Panc1 (cell line): ENCODE data around the gene ATM.

Experiments
- CTCF ChIP-seq: fragments of 450-650 bp; IDR thresholded peaks from 2 replicates; pipeline ENCODE4 v1.5.1; 2017; ENCODE audit warnings: mild to moderate bottlenecking
- POLR2AphosphoS5 ChIP-seq: IDR thresholded peaks from 2 replicates; pipeline ENCODE4 v1.6.1; 2012; ENCODE audit warnings: mild to moderate bottlenecking, low read depth, low read length, moderate library complexity
- REST ChIP-seq, 2 experiments: IDR thresholded peaks; 2 replicates each; pipeline ENCODE4 v1.6.1; 2011 to 2012; ENCODE audit warnings: low read depth in 2 of 2, control low read depth in 1 of 2, low read length in 1 of 2, mild to moderate bottlenecking in 1 of 2, moderate library complexity in 1 of 2; ENCODE audit not compliant: insufficient read depth in 1 of 2
- SIN3A ChIP-seq: IDR thresholded peaks from 2 replicates; pipeline ENCODE4 v1.6.1; 2012; ENCODE audit warnings: low read depth, mild to moderate bottlenecking, low read length, moderate library complexity, borderline replicate concordance; ENCODE audit not compliant: insufficient read depth

GRCh38 chr11:108196901-108197300, 26.0 kb upstream of the ATM start:
- no peak for TF ChIP-seq CTCF
- TF ChIP-seq POLR2AphosphoS5, result no peak
- TF ChIP-seq REST (IDR thresholded peaks at IDR 0.05; ENCODE audit: insufficient read depth in 1 of 2, low read depth in 2 of 2, low read length in 1 of 2), result no peak
- TF ChIP-seq SIN3A, result no peak
